HepG2 (cell line): ENCODE data around the gene VEGFA. TPM values are rescaled to one million over a fixed set of nuclear protein-coding genes. Genes with fewer than 3 reads are reported as not detected.

ENCODE experiments used
- DPF2 ChIP-seq: sonication (generic); formaldehyde crosslinking; IDR thresholded peaks from 2 replicates; pipeline ENCODE4 v1.4.0; 2020; ENCODE audit warnings: mild to moderate bottlenecking, low read depth, missing genetic modification reagents, borderline replicate concordance
- MED8 ChIP-seq: sonication (generic); formaldehyde crosslinking; IDR thresholded peaks from 2 replicates; pipeline ENCODE4 v1.8.1; 2023; ENCODE audit warnings: mild to moderate bottlenecking, missing genetic modification reagents; ENCODE audit not compliant: insufficient replicate concordance
- NCOA1 ChIP-seq: sonication (generic); formaldehyde crosslinking; IDR thresholded peaks from 2 replicates; pipeline ENCODE4 v1.9.0; 2021; ENCODE audit warnings: missing genetic modification reagents
- RARA ChIP-seq: IDR thresholded peaks from 2 replicates; pipeline ENCODE4 v1.6.1; 2016; ENCODE audit warnings: missing genetic modification reagents, missing compliant biosample characterization
- RBM22 ChIP-seq: fragments of 200-400 bp; formaldehyde crosslinking; optimal IDR thresholded peaks from 2 replicates; pipeline ENCODE3; 2017; ENCODE audit warnings: mild to moderate bottlenecking, low read length, moderate library complexity
- SRSF1 ChIP-seq: fragments of 200-400 bp; formaldehyde crosslinking; optimal IDR thresholded peaks from 2 replicates; pipeline ENCODE3; 2017; ENCODE audit warnings: mild to moderate bottlenecking, low read depth, low read length, moderate library complexity
- SSRP1 ChIP-seq: IDR thresholded peaks from 2 replicates; pipeline ENCODE4 v1.6.1; 2016; ENCODE audit warnings: control low read depth
- TRIM24 ChIP-seq: sonication (generic); formaldehyde crosslinking; IDR thresholded peaks from 2 replicates; pipeline ENCODE4 v1.8.0; 2022; ENCODE audit warnings: mild to moderate bottlenecking, missing genetic modification reagents
- WIZ ChIP-seq: sonication (generic); formaldehyde crosslinking; IDR thresholded peaks from 2 replicates; pipeline ENCODE4 v1.5.1; 2020; ENCODE audit warnings: mild to moderate bottlenecking, missing genetic modification reagents
- ZBTB49 ChIP-seq: sonication (generic); formaldehyde crosslinking; IDR thresholded peaks from 2 replicates; pipeline ENCODE4 v1.4.0; 2020; ENCODE audit warnings: missing genetic modification reagents, borderline replicate concordance
- ZFP62 ChIP-seq: sonication (generic); formaldehyde crosslinking; IDR thresholded peaks from 2 replicates; pipeline ENCODE4 v1.4.0; 2020; ENCODE audit warnings: missing genetic modification reagents
- ZNF101 ChIP-seq: sonication (generic); formaldehyde crosslinking; IDR thresholded peaks from 2 replicates; pipeline ENCODE4 v1.4.0; 2020; ENCODE audit warnings: mild to moderate bottlenecking, low read depth, missing genetic modification reagents, borderline replicate concordance
- ZNF282 ChIP-seq: fragments of 450-650 bp; IDR thresholded peaks from 2 replicates; pipeline ENCODE4 v1.6.1; 2018; ENCODE audit not compliant: partially characterized antibody
- ZNF329 ChIP-seq: sonication (generic); formaldehyde crosslinking; IDR thresholded peaks from 2 replicates; pipeline ENCODE4 v1.9.0; 2021; ENCODE audit warnings: low read depth, mild to moderate bottlenecking, missing genetic modification reagents
- ZNF367 ChIP-seq: sonication (generic); formaldehyde crosslinking; IDR thresholded peaks from 2 replicates; pipeline ENCODE4 v1.4.0; 2020; ENCODE audit warnings: missing genetic modification reagents, borderline replicate concordance
- ZNF777 ChIP-seq: sonication (generic); formaldehyde crosslinking; IDR thresholded peaks from 2 replicates; pipeline ENCODE4 v1.4.0; 2020; ENCODE audit warnings: missing genetic modification reagents
- polyA plus RNA-seq, 8 experiments: library from polyadenylated mRNA; depleted of rRNA in 3 of 8; stranded (reverse) in 7 of 8; unstranded in 1 of 8; fragments of >200 nt; fragmentation: Illumina TruSeq in 4 of 8; extraction: Trizol in 4 of 8; gene quantifications; 2 replicates each; pipeline versions ENCODE4 v1.2.1 to v1.2.3, GENCODE V29; 2011 to 2016; ENCODE audit warnings: low read depth in 4 of 8, missing spikeins in 1 of 8, mixed read lengths in 1 of 8; ENCODE audit not compliant: insufficient read depth in 1 of 8
- total RNA-seq, 5 experiments: library from RNA; depleted of rRNA; stranded (reverse); fragments of >200 nt; fragmentation: Illumina TruSeq; extraction: Trizol; gene quantifications; 2 replicates each; pipeline ENCODE4 v1.2.3, GENCODE V29; 2016; ENCODE audit warnings: low read depth in 1 of 5
- TF ChIP-seq, protein P1 (sequence below), 2 experiments: sonication (generic) in 1 of 2; formaldehyde crosslinking in 1 of 2; IDR thresholded peaks; 2 replicates each; pipeline versions ENCODE4 v1.6.1 to v1.9.0; 2014 to 2022; ENCODE audit warnings: antibody characterized with exemption in 1 of 2, borderline replicate concordance in 1 of 2, inconsistent platforms in 1 of 2, low read depth in 1 of 2, missing genetic modification reagents in 1 of 2
- TF ChIP-seq, protein P2 (sequence below): sonication (generic); formaldehyde crosslinking; IDR thresholded peaks from 2 replicates; pipeline ENCODE4 v1.4.0; 2020; ENCODE audit warnings: missing genetic modification reagents

Gene VEGFA
- total and polyA plus RNA-seq, 2 of the 13 experiments (the other 11 are each of a cell fraction or from before 2014, with no cell fraction given): 68.1 to 629 TPM

- TF ChIP-seq WIZ (CRISPR knock-in tag) (no peak), MED8 (CRISPR knock-in tag) (no peak), ZNF282 (no peak), ZNF329 (CRISPR knock-in tag) (no peak; the same call in 1 of the 2 replicates), NCOA1 (CRISPR knock-in tag) (no peak), ZNF367 (CRISPR knock-in tag) (no peak), RARA (peak; percentile 26; the same call in 1 of the 2 replicates), DPF2 (CRISPR knock-in tag) (no peak), ZNF777 (no peak), RBM22 (no peak), TRIM24 (CRISPR knock-in tag) (no peak), SRSF1 (no peak), ZFP62 (CRISPR knock-in tag) (no peak), SSRP1 (CRISPR knock-in tag) (peak; percentile 74; the same call in 1 of the 2 replicates), ZBTB49 (CRISPR knock-in tag) (no peak), ZNF101 (CRISPR knock-in tag) (no peak)
- TF ChIP-seq, protein P1, sequence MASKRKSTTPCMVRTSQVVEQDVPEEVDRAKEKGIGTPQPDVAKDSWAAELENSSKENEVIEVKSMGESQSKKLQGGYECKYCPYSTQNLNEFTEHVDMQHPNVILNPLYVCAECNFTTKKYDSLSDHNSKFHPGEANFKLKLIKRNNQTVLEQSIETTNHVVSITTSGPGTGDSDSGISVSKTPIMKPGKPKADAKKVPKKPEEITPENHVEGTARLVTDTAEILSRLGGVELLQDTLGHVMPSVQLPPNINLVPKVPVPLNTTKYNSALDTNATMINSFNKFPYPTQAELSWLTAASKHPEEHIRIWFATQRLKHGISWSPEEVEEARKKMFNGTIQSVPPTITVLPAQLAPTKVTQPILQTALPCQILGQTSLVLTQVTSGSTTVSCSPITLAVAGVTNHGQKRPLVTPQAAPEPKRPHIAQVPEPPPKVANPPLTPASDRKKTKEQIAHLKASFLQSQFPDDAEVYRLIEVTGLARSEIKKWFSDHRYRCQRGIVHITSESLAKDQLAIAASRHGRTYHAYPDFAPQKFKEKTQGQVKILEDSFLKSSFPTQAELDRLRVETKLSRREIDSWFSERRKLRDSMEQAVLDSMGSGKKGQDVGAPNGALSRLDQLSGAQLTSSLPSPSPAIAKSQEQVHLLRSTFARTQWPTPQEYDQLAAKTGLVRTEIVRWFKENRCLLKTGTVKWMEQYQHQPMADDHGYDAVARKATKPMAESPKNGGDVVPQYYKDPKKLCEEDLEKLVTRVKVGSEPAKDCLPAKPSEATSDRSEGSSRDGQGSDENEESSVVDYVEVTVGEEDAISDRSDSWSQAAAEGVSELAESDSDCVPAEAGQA (IDR thresholded peaks at IDR 0.05; ENCODE audit: low read depth): no peak
- TF ChIP-seq, protein P1 (CRISPR knock-in tag; IDR thresholded peaks at IDR 0.05; ENCODE audit: borderline replicate concordance): no peak
- TF ChIP-seq, protein P2, sequence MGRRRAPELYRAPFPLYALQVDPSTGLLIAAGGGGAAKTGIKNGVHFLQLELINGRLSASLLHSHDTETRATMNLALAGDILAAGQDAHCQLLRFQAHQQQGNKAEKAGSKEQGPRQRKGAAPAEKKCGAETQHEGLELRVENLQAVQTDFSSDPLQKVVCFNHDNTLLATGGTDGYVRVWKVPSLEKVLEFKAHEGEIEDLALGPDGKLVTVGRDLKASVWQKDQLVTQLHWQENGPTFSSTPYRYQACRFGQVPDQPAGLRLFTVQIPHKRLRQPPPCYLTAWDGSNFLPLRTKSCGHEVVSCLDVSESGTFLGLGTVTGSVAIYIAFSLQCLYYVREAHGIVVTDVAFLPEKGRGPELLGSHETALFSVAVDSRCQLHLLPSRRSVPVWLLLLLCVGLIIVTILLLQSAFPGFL (CRISPR knock-in tag): no peak
Observed at GRCh38 chr6:43817192-43817591, 47.2 kb downstream of the VEGFA start (continued).
